H9 (cell line): ENCODE data around the gene PCDHA8. TPM values are rescaled to one million over a fixed set of nuclear protein-coding genes. Genes with fewer than 3 reads are reported as not detected.

Source experiments
- DNase-seq: peaks from one replicate; pipeline ENCODE4 v3.0.0-alpha.2; 2017
- H2AFZ ChIP-seq: one replicate; pipeline ENCODE4 v1.6.1; 2013; ENCODE audit warnings: mild to moderate bottlenecking, low read length, control low read depth, moderate library complexity
- H2AK5ac ChIP-seq: 2 replicates; pipeline ENCODE4 v1.6.1; 2013; ENCODE audit warnings: low read length, control low read depth, mixed read lengths; ENCODE audit not compliant: insufficient read length
- H2BK120ac ChIP-seq: one replicate; pipeline ENCODE4 v1.6.1; 2013; ENCODE audit warnings: low read depth, mild to moderate bottlenecking, low read length, control low read depth, inconsistent platforms; ENCODE audit not compliant: poor library complexity, severe bottlenecking
- H2BK12ac ChIP-seq: 2 replicates; pipeline ENCODE4 v1.6.1; 2013; ENCODE audit warnings: low read length, control low read depth, mixed read lengths, low read depth; ENCODE audit not compliant: insufficient read length
- H2BK15ac ChIP-seq: 2 replicates; pipeline ENCODE4 v1.6.1; 2013; ENCODE audit warnings: low read depth, low read length, control low read depth
- H2BK20ac ChIP-seq: one replicate; pipeline ENCODE4 v1.6.1; 2013; ENCODE audit warnings: low read depth, mild to moderate bottlenecking, low read length, control low read depth, inconsistent platforms; ENCODE audit not compliant: poor library complexity, severe bottlenecking
- H2BK5ac ChIP-seq: 2 replicates; pipeline ENCODE4 v1.6.1; 2013; ENCODE audit warnings: low read length, control low read depth, mixed read lengths; ENCODE audit not compliant: insufficient read length
- H3K14ac ChIP-seq: 2 replicates; pipeline ENCODE4 v1.6.1; 2013; ENCODE audit warnings: low read length, control low read depth; ENCODE audit not compliant: insufficient read depth
- H3K18ac ChIP-seq: 2 replicates; pipeline ENCODE4 v1.6.1; 2013; ENCODE audit warnings: low read depth, mild to moderate bottlenecking, mixed read lengths, low read length, control low read depth; ENCODE audit not compliant: insufficient read length
- H3K23ac ChIP-seq: 2 replicates; pipeline ENCODE4 v1.6.1; 2013; ENCODE audit warnings: low read length, control low read depth, mixed read lengths, low read depth; ENCODE audit not compliant: insufficient read length
- H3K23me2 ChIP-seq: 2 replicates; pipeline ENCODE4 v1.6.1; 2013; ENCODE audit warnings: low read depth, mild to moderate bottlenecking, mixed read lengths, low read length, control low read depth; ENCODE audit not compliant: insufficient read length, poor library complexity, severe bottlenecking
- H3K27ac ChIP-seq: 2 replicates; pipeline ENCODE4 v1.5.1; 2013; ENCODE audit warnings: low read length, control low read depth, mixed read lengths, low read depth; ENCODE audit not compliant: insufficient read length
- H3K27me3 ChIP-seq: 2 replicates; pipeline ENCODE4 v1.6.1; 2013; ENCODE audit warnings: low read length, control low read depth, inconsistent platforms; ENCODE audit not compliant: insufficient read depth
- H3K4ac ChIP-seq: 2 replicates; pipeline ENCODE4 v1.6.1; 2013; ENCODE audit warnings: low read depth, mild to moderate bottlenecking, control low read depth, inconsistent platforms, low read length, moderate library complexity
- H3K4me1 ChIP-seq: 2 replicates; pipeline ENCODE4 v1.6.1; 2013; ENCODE audit warnings: low read length, control low read depth, inconsistent platforms; ENCODE audit not compliant: insufficient read depth
- H3K4me2 ChIP-seq: 2 replicates; pipeline ENCODE4 v1.6.1; 2013; ENCODE audit warnings: low read length, control low read depth, mixed read lengths; ENCODE audit not compliant: insufficient read length, insufficient read depth
- H3K56ac ChIP-seq: 2 replicates; pipeline ENCODE4 v1.6.1; 2013; ENCODE audit warnings: low read depth, mild to moderate bottlenecking, mixed read lengths, low read length, control low read depth; ENCODE audit not compliant: insufficient read length
- H3K79me1 ChIP-seq: 2 replicates; pipeline ENCODE4 v1.6.1; 2013; ENCODE audit warnings: low read depth, mild to moderate bottlenecking, moderate library complexity, low read length, control low read depth, inconsistent platforms; ENCODE audit not compliant: insufficient read depth, poor library complexity, severe bottlenecking
- H3K79me2 ChIP-seq: 2 replicates; pipeline ENCODE4 v1.6.1; 2013; ENCODE audit warnings: low read length, control low read depth, inconsistent platforms; ENCODE audit not compliant: insufficient read depth
- H3K9ac ChIP-seq: 2 replicates; pipeline ENCODE4 v1.6.1; 2013; ENCODE audit warnings: low read length, control low read depth, mixed read lengths; ENCODE audit not compliant: insufficient read length; ENCODE audit errors: extremely low read depth
- H3K9me3 ChIP-seq: one replicate; pipeline ENCODE4 v1.6.1; 2013; ENCODE audit warnings: low read depth, low read length, inconsistent platforms; ENCODE audit not compliant: control insufficient read depth
- H3T11ph ChIP-seq: one replicate; pipeline ENCODE4 v1.6.1; 2013; ENCODE audit warnings: mild to moderate bottlenecking, low read length, control low read depth, inconsistent platforms
- H4K20me1 ChIP-seq: one replicate; pipeline ENCODE4 v1.6.1; 2013; ENCODE audit not compliant: control insufficient read depth, insufficient read length, insufficient read depth
- H4K5ac ChIP-seq: 2 replicates; pipeline ENCODE4 v1.6.1; 2013; ENCODE audit warnings: low read depth, mild to moderate bottlenecking, mixed read lengths, low read length, control low read depth; ENCODE audit not compliant: insufficient read length
- H4K8ac ChIP-seq: replicated peaks from 2 replicates; pipeline ENCODE4 v1.6.1; 2013; ENCODE audit warnings: low read length, control low read depth, mixed read lengths, low read depth; ENCODE audit not compliant: insufficient read length
- H4K91ac ChIP-seq: 2 replicates; pipeline ENCODE4 v1.6.1; 2013; ENCODE audit warnings: low read depth, mild to moderate bottlenecking, moderate library complexity, mixed read lengths, low read length, control low read depth; ENCODE audit not compliant: insufficient read length
- H3K27ac Mint-ChIP-seq, 3 experiments: 2 replicates in 2 of 3; 3 replicates in 1 of 3; pipeline ENCODE4 v1.8.0; 2020 to 2021; ENCODE audit warnings: mixed read lengths in 3 of 3, mild to moderate bottlenecking in 1 of 3, moderate library complexity in 1 of 3
- H3K27me3 Mint-ChIP-seq: 2 replicates; pipeline ENCODE4 v1.8.0; 2021; ENCODE audit warnings: low read depth, mild to moderate bottlenecking, moderate library complexity, mixed read lengths
- H3K36me3 Mint-ChIP-seq, 3 experiments: 2 replicates in 2 of 3; 3 replicates in 1 of 3; pipeline ENCODE4 v1.8.0; 2020 to 2021; ENCODE audit warnings: low read depth in 3 of 3, mixed read lengths in 3 of 3; ENCODE audit not compliant: insufficient read depth in 1 of 3
- H3K4me1 Mint-ChIP-seq, 2 experiments: 2 replicates each; pipeline ENCODE4 v1.8.0; 2020; ENCODE audit warnings: mixed read lengths in 2 of 2
- H3K4me3 Mint-ChIP-seq, 2 experiments: 2 replicates in 1 of 2; 3 replicates in 1 of 2; pipeline ENCODE4 v1.8.0; 2020 to 2021; ENCODE audit warnings: mild to moderate bottlenecking in 2 of 2, mixed read lengths in 2 of 2, moderate library complexity in 1 of 2
- H3K9me3 Mint-ChIP-seq, 2 experiments: 2 replicates in 1 of 2; 3 replicates in 1 of 2; pipeline ENCODE4 v1.8.0; 2020; ENCODE audit warnings: mild to moderate bottlenecking in 2 of 2, mixed read lengths in 2 of 2, moderate library complexity in 1 of 2
- CTCF ChIP-seq: fragments of 200-600 bp; sonication (generic); conservative IDR thresholded peaks from 3 replicates; pipeline ENCODE4 v1.8.0; 2021; ENCODE audit warnings: antibody characterized with exemption, mild to moderate bottlenecking
- WGBS: extraction: QIAGEN DNeasy Blood & Tissue Kit; methylation state at CpG from one replicate; pipeline ENCODE4 v1.1.7; 2013; ENCODE audit warnings: missing lambda C conversion rate, low lambda C conversion rate, mixed read lengths; ENCODE audit not compliant: insufficient read length; ENCODE audit errors: extremely low coverage; 5-methylcytosine and 5-hydroxymethylcytosine counted together
- total RNA-seq: library from RNA; stranded (reverse); gene quantifications from 2 replicates; pipeline ENCODE4 v1.2.1, GENCODE V29; 2021

PCDHA8 gene
- total RNA-seq, 1 experiment from 2014 or later: 0.57 TPM

GRCh38 chr5:140857177-140857986 is 16.4 kb downstream of the PCDHA8 start:
- peaks cover 32 to 50% (median 33%) of the 10 kb centered on the region in 3 experiments for H3K36me3 Mint-ChIP-seq

More at GRCh38 chr5:140857177-140857986, 16.4 kb downstream of the PCDHA8 start:
- Histone ChIP-seq H3K23ac (no peak overlapping the region), H4K8ac (no peak overlapping the region), H3K9ac (no peak overlapping the region), H3K14ac (no peak overlapping the region), H3K4ac (no peak overlapping the region), H3K18ac (no peak overlapping the region), H2BK120ac (no peak overlapping the region), H2BK12ac (no peak overlapping the region), H3K9me3 (peaks cover 9% of the 10 kb centered on the region), H3K23me2 (no peaks in the 10 kb centered on the region), H3K4me2 (no peak overlapping the region), H3T11ph (no peak overlapping the region), H3K79me2 (no peaks in the 10 kb centered on the region), H2AFZ (no peak overlapping the region), H3K27me3 (no peaks in the 10 kb centered on the region), H3K27ac (no peak overlapping the region), H2BK15ac (no peak overlapping the region), H3K56ac (no peak overlapping the region), H2BK5ac (no peak overlapping the region), H3K4me1 (no peaks in the 10 kb centered on the region), H4K20me1 (no peaks in the 10 kb centered on the region), H4K91ac (no peak overlapping the region), H2AK5ac (no peak overlapping the region), H3K79me1 (no peaks in the 10 kb centered on the region), H4K5ac (no peak overlapping the region), H2BK20ac (no peak overlapping the region)
- no peak for TF ChIP-seq CTCF
- no peaks in the 10 kb centered on the region for H3K27me3 Mint-ChIP-seq
- no peak overlapping the region for H3K27ac Mint-ChIP-seq
- no CpG with 5 or more reads among the region's 94 CpGs for WGBS
- peak; percentile 36 for DNase-seq
- H3K4me3 Mint-ChIP-seq: no peak overlapping the region
- peaks cover 32 to 43% of the 10 kb centered on the region in 2 experiments for H3K9me3 Mint-ChIP-seq
- H3K4me1 Mint-ChIP-seq: peaks cover 6 to 13% of the 10 kb centered on the region in 2 experiments; a peak in 3 of 4 replicates
